ENCODE results near the gene UAP1L1. TPM values are rescaled to one million over a fixed set of nuclear protein-coding genes. Genes with fewer than 3 reads are reported as not detected.

Gene UAP1L1
- total and polyA plus RNA-seq, 2 experiments from 2014 or later, result 15.6 to 39.1 TPM

DNA sequence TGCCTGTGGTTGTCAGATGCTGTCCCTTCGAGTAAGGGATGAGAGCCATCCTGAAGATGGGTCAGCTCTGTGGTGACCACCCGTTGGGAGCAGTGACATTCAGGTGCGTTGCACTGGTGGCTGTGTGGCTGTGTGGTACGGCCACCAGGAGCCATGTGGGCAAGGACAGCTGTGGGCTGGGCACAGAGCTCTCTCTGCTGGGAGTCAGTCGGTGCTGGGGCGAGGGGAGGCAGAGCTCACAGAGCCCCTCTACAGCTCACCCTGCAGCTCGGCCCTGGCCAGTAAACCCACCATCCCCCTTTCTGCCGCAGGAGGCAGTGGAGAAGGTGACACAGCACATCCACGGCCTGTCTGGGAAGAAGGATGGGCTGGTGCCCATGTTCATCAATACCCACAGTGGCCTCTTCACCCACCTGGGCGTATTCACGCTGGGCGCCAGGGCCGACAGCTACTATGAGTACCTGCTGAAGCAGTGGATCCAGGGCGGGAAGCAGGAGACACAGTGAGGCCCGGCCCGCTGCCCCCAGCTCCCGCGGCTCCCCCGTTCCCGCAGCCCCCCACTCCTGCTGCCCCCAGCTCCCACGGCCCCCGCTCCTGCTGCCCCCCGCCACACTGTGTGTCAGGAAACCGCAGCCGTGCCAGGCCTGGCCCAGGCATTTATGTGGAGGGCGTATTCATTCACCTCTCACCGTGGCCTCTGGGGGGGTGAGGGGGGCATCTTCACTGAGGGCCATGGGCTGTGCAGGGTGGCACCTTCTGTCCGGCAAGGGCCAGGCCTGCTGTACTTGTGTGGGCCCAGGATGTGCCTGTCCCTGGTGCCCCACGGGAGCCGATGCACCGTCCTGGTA is 28.7 kb downstream of the UAP1L1 start:
- H3K27me3 ChIP-seq, result no peaks in the 10 kb centered on the region
- H4K20me1 ChIP-seq (ENCODE audit: insufficient read depth, poor library complexity, severe bottlenecking), result no peaks in the 10 kb centered on the region
- no peak for DNase-seq (ENCODE audit: low spot score)
- no peaks in the 10 kb centered on the region for H3K36me3 ChIP-seq (replicated peaks; ENCODE audit: insufficient read depth, low read depth)
- WGBS (ENCODE audit: low lambda C conversion rate, missing lambda C conversion rate), result 94% methylated on average over 22 of the region's 31 CpGs
- H3K9me2 ChIP-seq (replicated peaks; ENCODE audit: insufficient read depth), result no peaks in the 10 kb centered on the region
- H2AFZ ChIP-seq, result no peak overlapping the region
- no peaks in the 10 kb centered on the region for H3K79me2 ChIP-seq
- TF ChIP-seq EZH2 (IDR thresholded peaks at IDR 0.05; ENCODE audit: borderline replicate concordance), result no peak
- TF ChIP-seq, protein P1, sequence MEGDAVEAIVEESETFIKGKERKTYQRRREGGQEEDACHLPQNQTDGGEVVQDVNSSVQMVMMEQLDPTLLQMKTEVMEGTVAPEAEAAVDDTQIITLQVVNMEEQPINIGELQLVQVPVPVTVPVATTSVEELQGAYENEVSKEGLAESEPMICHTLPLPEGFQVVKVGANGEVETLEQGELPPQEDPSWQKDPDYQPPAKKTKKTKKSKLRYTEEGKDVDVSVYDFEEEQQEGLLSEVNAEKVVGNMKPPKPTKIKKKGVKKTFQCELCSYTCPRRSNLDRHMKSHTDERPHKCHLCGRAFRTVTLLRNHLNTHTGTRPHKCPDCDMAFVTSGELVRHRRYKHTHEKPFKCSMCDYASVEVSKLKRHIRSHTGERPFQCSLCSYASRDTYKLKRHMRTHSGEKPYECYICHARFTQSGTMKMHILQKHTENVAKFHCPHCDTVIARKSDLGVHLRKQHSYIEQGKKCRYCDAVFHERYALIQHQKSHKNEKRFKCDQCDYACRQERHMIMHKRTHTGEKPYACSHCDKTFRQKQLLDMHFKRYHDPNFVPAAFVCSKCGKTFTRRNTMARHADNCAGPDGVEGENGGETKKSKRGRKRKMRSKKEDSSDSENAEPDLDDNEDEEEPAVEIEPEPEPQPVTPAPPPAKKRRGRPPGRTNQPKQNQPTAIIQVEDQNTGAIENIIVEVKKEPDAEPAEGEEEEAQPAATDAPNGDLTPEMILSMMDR (IDR thresholded peaks at IDR 0.05; ENCODE audit: poor library complexity), result no peak
- H3K4me2 ChIP-seq, result no peak overlapping the region
- no peak overlapping the region for H3K27ac ChIP-seq
- no peak overlapping the region for H3K4me3 ChIP-seq
- H3K9me3 ChIP-seq (ENCODE audit: low read depth), result no peaks in the 10 kb centered on the region
- H3K4me1 ChIP-seq (ENCODE audit: insufficient read depth), result no peaks in the 10 kb centered on the region

DNA sequence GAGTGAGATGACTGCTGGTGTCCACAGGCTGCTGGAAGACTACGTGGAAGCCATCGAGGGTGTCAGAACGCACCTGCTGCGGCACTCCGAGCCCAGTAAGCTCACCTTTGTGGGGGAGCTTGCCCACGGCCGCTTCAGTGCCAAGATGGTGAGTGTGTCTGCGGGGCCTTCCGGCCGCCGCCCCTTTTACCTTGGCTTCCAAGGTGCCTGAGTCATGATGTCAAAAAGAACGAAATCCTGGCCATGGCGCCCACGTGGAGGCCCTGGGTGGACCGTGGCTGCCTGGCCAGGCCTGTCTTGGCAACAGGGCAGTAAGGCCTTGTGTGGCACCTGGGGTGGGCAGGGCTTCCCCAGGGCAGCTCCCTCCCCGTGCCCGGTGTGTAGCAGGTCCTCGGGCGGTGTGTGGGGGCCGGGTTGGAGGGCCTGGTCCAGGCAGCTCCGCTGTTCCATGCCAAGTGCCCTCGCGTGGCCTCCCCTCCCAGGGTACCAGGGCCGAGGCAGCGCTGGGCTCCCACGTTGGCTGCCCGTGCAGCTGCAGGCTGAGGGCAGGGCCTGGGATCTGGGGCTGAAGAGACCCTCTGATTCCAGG is 29.4 kb downstream of the UAP1L1 start:
- Histone ChIP-seq H3K79me2 (no peaks in the 10 kb centered on the region), H2AFZ (no peak overlapping the region), H3K4me1 (ENCODE audit: insufficient read depth) (no peaks in the 10 kb centered on the region), H4K20me1 (ENCODE audit: insufficient read depth, poor library complexity, severe bottlenecking) (no peaks in the 10 kb centered on the region), H3K27me3 (no peaks in the 10 kb centered on the region), H3K4me3 (no peak overlapping the region), H3K4me2 (no peak overlapping the region), H3K36me3 (replicated peaks; ENCODE audit: insufficient read depth, low read depth) (no peaks in the 10 kb centered on the region), H3K27ac (no peak overlapping the region), H3K9me3 (ENCODE audit: low read depth) (no peaks in the 10 kb centered on the region), H3K9me2 (replicated peaks; ENCODE audit: insufficient read depth) (no peaks in the 10 kb centered on the region)
- no peak for TF ChIP-seq EZH2 (IDR thresholded peaks at IDR 0.05; ENCODE audit: borderline replicate concordance)
- TF ChIP-seq, protein P1 (IDR thresholded peaks at IDR 0.05; ENCODE audit: poor library complexity), result no peak
- no peak for TF ChIP-seq EZH2phosphoT487 (IDR thresholded peaks at IDR 0.05; ENCODE audit: low read depth, severe bottlenecking, unreplicated experiment)
- WGBS (ENCODE audit: low lambda C conversion rate, missing lambda C conversion rate), result 96% methylated on average over 23 of the region's 27 CpGs
- DNase-seq (ENCODE audit: low spot score), result no peak

DNA sequence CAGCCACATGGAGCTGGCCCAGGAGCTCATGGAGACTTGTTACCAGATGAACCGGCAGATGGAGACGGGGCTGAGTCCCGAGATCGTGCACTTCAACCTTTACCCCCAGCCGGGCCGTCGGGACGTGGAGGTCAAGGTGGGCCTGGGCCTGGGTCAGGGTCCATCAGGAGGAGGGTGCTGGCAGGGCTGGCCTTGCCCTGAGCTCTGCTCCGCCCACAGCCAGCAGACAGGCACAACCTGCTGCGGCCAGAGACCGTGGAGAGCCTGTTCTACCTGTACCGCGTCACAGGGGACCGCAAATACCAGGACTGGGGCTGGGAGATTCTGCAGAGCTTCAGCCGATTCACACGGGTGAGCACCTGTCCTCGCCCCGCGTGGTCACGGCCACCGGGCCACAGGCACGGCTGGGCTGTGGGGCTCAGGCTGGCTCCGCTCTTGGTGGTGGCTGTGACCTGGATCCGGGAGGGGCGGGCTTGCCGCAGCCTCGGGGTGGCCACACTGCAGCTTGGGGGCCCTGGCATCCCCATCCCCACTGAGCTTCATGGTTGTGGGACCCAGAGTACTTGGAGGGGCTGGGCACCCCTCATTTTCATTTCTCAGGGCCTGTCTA is 30.1 kb downstream of the UAP1L1 start:
- TF ChIP-seq EZH2phosphoT487 (IDR thresholded peaks at IDR 0.05; ENCODE audit: low read depth, severe bottlenecking, unreplicated experiment) (no peak), EZH2 (IDR thresholded peaks at IDR 0.05; ENCODE audit: borderline replicate concordance) (no peak)
- TF ChIP-seq, protein P1 (IDR thresholded peaks at IDR 0.05; ENCODE audit: poor library complexity), result no peak
- 95% methylated on average over 26 of the region's 27 CpGs for WGBS (ENCODE audit: low lambda C conversion rate, missing lambda C conversion rate)

More for the DNA sequence above, 30.1 kb downstream of the UAP1L1 start:
- no peaks in the 10 kb centered on the region for H3K9me2 ChIP-seq (replicated peaks; ENCODE audit: insufficient read depth)
- H3K9me3 ChIP-seq (ENCODE audit: low read depth), result no peaks in the 10 kb centered on the region
- H3K36me3 ChIP-seq (replicated peaks; ENCODE audit: insufficient read depth, low read depth), result no peaks in the 10 kb centered on the region
- H3K79me2 ChIP-seq, result no peaks in the 10 kb centered on the region
- H3K4me3 ChIP-seq, result no peak overlapping the region
- H3K27ac ChIP-seq, result no peak overlapping the region
- H4K20me1 ChIP-seq (ENCODE audit: insufficient read depth, poor library complexity, severe bottlenecking), result no peaks in the 10 kb centered on the region
- H3K4me1 ChIP-seq (ENCODE audit: insufficient read depth), result no peaks in the 10 kb centered on the region
- no peak overlapping the region for H3K4me2 ChIP-seq
- H2AFZ ChIP-seq, result no peak overlapping the region
- no peaks in the 10 kb centered on the region for H3K27me3 ChIP-seq
- DNase-seq (ENCODE audit: low spot score), result no peak

Measured in hepatocyte (in vitro differentiated cells).